PC-3 (cell line): ENCODE measurements around the gene GNG11. TPM values are rescaled to one million over a fixed set of nuclear protein-coding genes. Genes with fewer than 3 reads are reported as not detected.

ENCODE experiments used
- ATAC-seq: fragments of 200-7000 bp; cut with Tn5 transposase; 2 replicates; pipeline ENCODE4 v1.9.1; 2020; ENCODE audit warnings: mild to moderate bottlenecking, moderate library complexity
- BruUV-seq: library from RNA; stranded (reverse); fragments of 400-500 nt; replicated peaks from 2 replicates; lab custom pipeline; 2021; lab: Mats Ljungman, UMichigan
- CTCF ChIA-PET: fragments of 300-600 bp; sonication (Branson Sonifier 250); formaldehyde crosslinking; loops from one replicate; lab custom pipeline; 2022; ENCODE audit warnings: antibody characterized with exemption; lab: Charles Lee
- POLR2A ChIA-PET: fragments of 300-600 bp; sonication (Branson Sonifier 250); formaldehyde crosslinking; loops from one replicate; lab custom pipeline; 2022; ENCODE audit warnings: antibody characterized with exemption; ENCODE audit not compliant: unreplicated experiment; lab: Charles Lee
- DNase-seq: peaks from one replicate; pipeline ENCODE4 v3.0.0-alpha.2; 2015
- H2AFZ ChIP-seq: fragments of 300-600 bp; sonication (generic); 2 replicates; pipeline ENCODE4 v1.6.0; 2016; ENCODE audit warnings: antibody characterized with exemption, low read length
- H3F3A ChIP-seq: fragments of 300-600 bp; sonication (generic); one replicate; pipeline ENCODE4 v1.6.0; 2017; ENCODE audit warnings: antibody characterized with exemption, low read length, control low read depth, mild to moderate bottlenecking; ENCODE audit not compliant: unreplicated experiment
- H3K27ac ChIP-seq: fragments of 300-600 bp; sonication (generic); 2 replicates; pipeline ENCODE4 v1.5.1; 2016; ENCODE audit warnings: mild to moderate bottlenecking, low read length
- H3K27me3 ChIP-seq: fragments of 300-600 bp; sonication (generic); 2 replicates; pipeline ENCODE4 v1.6.1; 2016; ENCODE audit warnings: low read length, mixed read lengths
- H3K36me3 ChIP-seq: fragments of 300-600 bp; sonication (generic); 2 replicates; pipeline ENCODE4 v1.6.1; 2016; ENCODE audit warnings: low read depth, mixed run types, low read length, mixed read lengths
- H3K4me1 ChIP-seq: fragments of 300-600 bp; sonication (generic); 2 replicates; pipeline ENCODE4 v1.5.1; 2016; ENCODE audit warnings: low read length; ENCODE audit not compliant: insufficient read depth
- H3K4me2 ChIP-seq: fragments of 300-600 bp; sonication (generic); 2 replicates; pipeline ENCODE4 v1.6.0; 2016; ENCODE audit warnings: low read length
- H3K4me3 ChIP-seq: fragments of 300-600 bp; sonication (generic); 2 replicates; pipeline ENCODE4 v1.5.1; 2016; ENCODE audit warnings: mild to moderate bottlenecking, low read length, mixed read lengths
- H3K79me2 ChIP-seq: fragments of 300-600 bp; sonication (generic); 2 replicates; pipeline ENCODE4 v1.6.1; 2017; ENCODE audit warnings: low read length, mixed read lengths
- H3K9ac ChIP-seq: fragments of 300-600 bp; sonication (generic); 2 replicates; pipeline ENCODE4 v1.6.0; 2016; ENCODE audit warnings: mild to moderate bottlenecking, low read length
- H3K9me2 ChIP-seq: fragments of 300-600 bp; sonication (generic); replicated peaks from 2 replicates; pipeline ENCODE4 v1.6.1; 2016; ENCODE audit warnings: mixed run types, low read length, mixed read lengths
- H3K9me3 ChIP-seq: fragments of 300-600 bp; sonication (generic); 2 replicates; pipeline ENCODE4 v1.6.1; 2016; ENCODE audit warnings: low read length, mixed read lengths
- H4K20me1 ChIP-seq: fragments of 300-600 bp; sonication (generic); 2 replicates; pipeline ENCODE4 v1.6.1; 2016; ENCODE audit warnings: low read length, mixed read lengths
- CTCF ChIP-seq: fragments of 300-600 bp; sonication (generic); conservative IDR thresholded peaks from 2 replicates; pipeline ENCODE4 v1.5.1; 2017; ENCODE audit warnings: antibody characterized with exemption, low read depth, mild to moderate bottlenecking, low read length
- EZH2 ChIP-seq: fragments of 300-600 bp; sonication (generic); IDR thresholded peaks from one replicate; pipeline ENCODE4 v1.6.1; 2017; ENCODE audit warnings: antibody characterized with exemption, mild to moderate bottlenecking, low read length; ENCODE audit not compliant: unreplicated experiment
- EZH2phosphoT487 ChIP-seq: fragments of 300-600 bp; sonication (generic); IDR thresholded peaks from 2 replicates; pipeline ENCODE4 v1.6.1; 2018; ENCODE audit warnings: mild to moderate bottlenecking, antibody characterized with exemption, low read length, borderline replicate concordance
- intact Hi-C: fragments of 100-400 bp; cut with micrococcal nuclease; formaldehyde crosslinking; loops from 2 replicates; pipeline ENCODE4 v1.9.0; 2023
- total RNA-seq: library from RNA; depleted of rRNA; stranded (reverse); fragments of >200 nt; gene quantifications from 2 replicates; pipeline ENCODE4 v1.2.3, GENCODE V29; 2014

The GNG11 gene
- total RNA-seq, 1 experiment from 2014 or later = 3.0 TPM

- Histone ChIP-seq H3K36me3 (no peaks in the 10 kb centered on the region), H3K4me2 (0 out of 2 replicates have a peak overlapping the region, but pooled peaks have one; percentile 83), H3K9me2 (no peaks in the 10 kb centered on the region), H3F3A (no peaks in the 10 kb centered on the region), H4K20me1 (no peaks in the 10 kb centered on the region), H3K79me2 (0 out of 2 replicates have a peak, but pooled peaks cover 6% of the 10 kb centered on the region), H3K4me3 (no peak overlapping the region), H3K27ac (peak overlapping the region; percentile 68; the same call in 1 of the 2 replicates), H3K4me1 (no peaks in the 10 kb centered on the region), H3K9ac (no peak overlapping the region), H3K27me3 (no peaks in the 10 kb centered on the region), H2AFZ (peak overlapping the region; percentile 88; the same call in 1 of the 2 replicates), H3K9me3 (no peaks in the 10 kb centered on the region)
- ChIA-PET CTCF (interaction anchor here (0.6 kb wide), 3 partner anchors 18 to 475 kb away, joined by 3 to 5 read pairs (median 5); no protein-coding TSS in a partner anchor), POLR2A (interaction anchor here (0.5 to 1.0 kb wide), 2 partner anchors 261 to 354 kb away, joined by 3 to 12 read pairs; no protein-coding TSS in a partner anchor)
- DNase-seq (no peak), ATAC-seq (no peak)
- no TSS peak for BruUV-seq
- intact Hi-C loops = loop anchor here (5.0 kb wide), 1 partner anchor 37 kb away; no protein-coding TSS in a partner anchor
- TF ChIP-seq CTCF (no peak), EZH2phosphoT487 (no peak), EZH2 (no peak)
Observed at GRCh38 chr7:93920496-93921182, 896 bp upstream of the GNG11 start.

GRCh38 chr7:93921186-93921585 lies 349 bp upstream of the GNG11 start:
- no peaks in the 10 kb centered on the region for H4K20me1 ChIP-seq
- ChIA-PET POLR2A (interaction anchor here (0.5 to 1.0 kb wide), 2 partner anchors 261 to 353 kb away, joined by 3 to 12 read pairs; no protein-coding TSS in a partner anchor), CTCF (interaction anchor here (0.6 to 1.2 kb wide), 3 partner anchors 18 to 368 kb away, joined by 3 to 5 read pairs (median 3); no protein-coding TSS in a partner anchor)
- no peaks in the 10 kb centered on the region for H3F3A ChIP-seq
- H3K4me1 ChIP-seq = no peaks in the 10 kb centered on the region
- H3K27ac ChIP-seq = peak overlapping the region; percentile 68
- intact Hi-C loops = loop anchor here (5.0 kb wide), 1 partner anchor 36 kb away; no protein-coding TSS in a partner anchor
- ATAC-seq = no peak
- no peaks in the 10 kb centered on the region for H3K9me3 ChIP-seq
- no TSS peak for BruUV-seq
- H3K27me3 ChIP-seq = no peaks in the 10 kb centered on the region
- H3K4me2 ChIP-seq = peak overlapping the region; percentile 83
- 0 out of 2 replicates have a peak, but pooled peaks cover 6% of the 10 kb centered on the region for H3K79me2 ChIP-seq
- TF ChIP-seq EZH2phosphoT487 = no peak
- no peak for TF ChIP-seq EZH2
- H2AFZ ChIP-seq = peak overlapping the region; percentile 88
- DNase-seq = no peak
- H3K9me2 ChIP-seq = no peaks in the 10 kb centered on the region
- peak overlapping the region; percentile 73 for H3K4me3 ChIP-seq
- no peaks in the 10 kb centered on the region for H3K36me3 ChIP-seq
- H3K9ac ChIP-seq = peak overlapping the region; percentile 73

- Histone ChIP-seq H3K27me3 (no peaks in the 10 kb centered on the region), H3F3A (no peaks in the 10 kb centered on the region), H3K9ac (peak overlapping the region; percentile 73; the same call in 1 of the 2 replicates), H3K36me3 (no peaks in the 10 kb centered on the region), H3K9me2 (no peaks in the 10 kb centered on the region), H3K9me3 (no peaks in the 10 kb centered on the region), H3K79me2 (0 out of 2 replicates have a peak, but pooled peaks cover 6% of the 10 kb centered on the region), H3K4me2 (peak overlapping the region; percentile 83), H3K4me3 (peak overlapping the region; percentile 73), H4K20me1 (no peaks in the 10 kb centered on the region), H2AFZ (peak overlapping the region; percentile 25; the same call in 1 of the 2 replicates), H3K27ac (no peak overlapping the region), H3K4me1 (no peaks in the 10 kb centered on the region)
- intact Hi-C loops = loop anchor here (2.0 to 5.0 kb wide), 2 partner anchors 32 to 34 kb away; partner anchors contain the start of gene TFPI2
- BruUV-seq = no TSS peak
- ChIA-PET POLR2A (no interaction called here), CTCF (no interaction called here)
- no peak for DNase-seq
- no peak for ATAC-seq
- no peak for TF ChIP-seq EZH2
- TF ChIP-seq CTCF = no peak
- TF ChIP-seq EZH2phosphoT487 = no peak
Observed at GRCh38 chr7:93923296-93923695, 1.8 kb downstream of the GNG11 start.
